Vagina (tissue), 2 donors: ENCODE measurements around the gene CYP46A1. TPM values are rescaled to one million over a fixed set of nuclear protein-coding genes. Genes with fewer than 3 reads are reported as not detected.

Experiments
- DNase-seq, 2 donors: peaks; one replicate each; pipeline ENCODE4 v3.0.0-alpha.2; 2017; ENCODE audit errors: extremely low spot score in 2 of 2
- H3K27ac ChIP-seq: fragments of 200-600 bp; sonication (generic); one replicate; pipeline ENCODE4 v1.5.1; 2019
- H3K27me3 ChIP-seq: fragments of 200-600 bp; sonication (generic); one replicate; pipeline ENCODE4 v1.5.1; 2019
- H3K36me3 ChIP-seq, 2 donors: fragments of 200-600 bp; sonication (generic); one replicate each; pipeline ENCODE4 v1.5.1; 2017 to 2019
- H3K4me1 ChIP-seq: fragments of 200-600 bp; sonication (generic); one replicate; pipeline ENCODE4 v1.5.1; 2019
- H3K4me3 ChIP-seq, 2 donors: fragments of 200-600 bp; sonication (generic); 1 replicate in 1 of 2; 2 replicates in 1 of 2; pipeline ENCODE4 v1.5.1; 2016 to 2019
- H3K9me3 ChIP-seq: fragments of 200-600 bp; sonication (generic); one replicate; pipeline ENCODE4 v1.5.1; 2019
- POLR2A ChIP-seq, 2 donors: fragments of 450-650 bp; IDR thresholded peaks; one replicate each; pipeline ENCODE4 v1.6.1; 2017; ENCODE audit warnings: antibody characterized with exemption in 2 of 2, mild to moderate bottlenecking in 2 of 2, moderate library complexity in 2 of 2
- POLR2AphosphoS5 ChIP-seq, 2 donors: sonication (generic); formaldehyde crosslinking; IDR thresholded peaks; one replicate each; pipeline ENCODE4 v1.9.0; 2017; ENCODE audit warnings: antibody characterized with exemption in 2 of 2, mild to moderate bottlenecking in 2 of 2, low read depth in 1 of 2; ENCODE audit not compliant: insufficient read depth in 1 of 2
- intact Hi-C: fragments of 100-400 bp; cut with DNase I; formaldehyde crosslinking; loops from one replicate; pipeline ENCODE4 v1.15.1; 2023
- total RNA-seq: library from RNA; depleted of rRNA; stranded (reverse); fragments of >200 nt; gene quantifications from one replicate; pipeline ENCODE4 v1.2.3, GENCODE V29; 2016
- TF ChIP-seq, protein P1 (sequence below), 3 experiments: fragments of 450-650 bp in 2 of 3; fragments of 200-600 bp in 1 of 3; sonication (generic) in 1 of 3; IDR thresholded peaks; one replicate each; pipeline ENCODE4 v1.5.1; 2017 to 2019; ENCODE audit warnings: antibody characterized with exemption in 3 of 3, mild to moderate bottlenecking in 2 of 3, moderate library complexity in 2 of 3

CYP46A1 gene
- total RNA-seq, 1 donor from 2014 or later, result 1.2 TPM

DNA sequence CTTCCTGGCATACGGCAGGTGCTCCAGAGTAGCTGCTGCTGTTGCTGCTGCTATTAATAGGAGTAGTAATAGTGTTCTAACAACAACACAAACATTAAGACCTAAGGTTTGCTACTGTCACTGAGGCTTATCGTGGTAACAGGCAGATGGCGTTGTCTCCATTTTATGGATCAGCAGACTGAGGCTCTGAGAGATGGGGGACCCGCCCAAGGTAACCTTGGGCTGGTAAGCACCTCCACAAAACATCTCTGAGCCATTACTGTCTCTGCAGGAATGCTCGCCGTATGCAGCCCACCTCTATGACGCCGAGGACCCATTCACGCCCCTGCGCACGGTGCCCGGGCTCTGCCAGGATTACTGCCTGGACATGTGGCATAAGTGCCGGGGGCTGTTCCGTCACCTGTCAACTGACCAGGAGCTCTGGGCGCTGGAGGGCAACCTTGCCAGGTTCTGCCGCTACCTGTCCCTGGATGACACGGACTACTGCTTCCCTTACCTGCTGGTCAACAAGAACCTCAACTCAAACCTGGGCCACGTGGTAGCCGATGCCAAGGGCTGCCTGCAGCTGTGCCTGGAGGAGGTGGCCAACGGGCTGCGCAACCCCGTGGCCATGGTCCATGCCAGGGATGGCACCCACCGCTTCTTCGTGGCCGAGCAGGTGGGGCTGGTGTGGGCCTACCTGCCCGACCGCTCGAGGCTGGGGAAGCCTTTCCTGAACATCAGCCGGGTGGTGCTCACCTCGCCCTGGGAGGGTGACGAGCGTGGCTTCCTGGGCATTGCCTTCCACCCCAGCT lies 31.9 kb upstream of the CYP46A1 start:
- H3K4me3 ChIP-seq, result no peak overlapping the region
- H3K4me1 ChIP-seq, result peaks cover 7% of the 10 kb centered on the region

DNA sequence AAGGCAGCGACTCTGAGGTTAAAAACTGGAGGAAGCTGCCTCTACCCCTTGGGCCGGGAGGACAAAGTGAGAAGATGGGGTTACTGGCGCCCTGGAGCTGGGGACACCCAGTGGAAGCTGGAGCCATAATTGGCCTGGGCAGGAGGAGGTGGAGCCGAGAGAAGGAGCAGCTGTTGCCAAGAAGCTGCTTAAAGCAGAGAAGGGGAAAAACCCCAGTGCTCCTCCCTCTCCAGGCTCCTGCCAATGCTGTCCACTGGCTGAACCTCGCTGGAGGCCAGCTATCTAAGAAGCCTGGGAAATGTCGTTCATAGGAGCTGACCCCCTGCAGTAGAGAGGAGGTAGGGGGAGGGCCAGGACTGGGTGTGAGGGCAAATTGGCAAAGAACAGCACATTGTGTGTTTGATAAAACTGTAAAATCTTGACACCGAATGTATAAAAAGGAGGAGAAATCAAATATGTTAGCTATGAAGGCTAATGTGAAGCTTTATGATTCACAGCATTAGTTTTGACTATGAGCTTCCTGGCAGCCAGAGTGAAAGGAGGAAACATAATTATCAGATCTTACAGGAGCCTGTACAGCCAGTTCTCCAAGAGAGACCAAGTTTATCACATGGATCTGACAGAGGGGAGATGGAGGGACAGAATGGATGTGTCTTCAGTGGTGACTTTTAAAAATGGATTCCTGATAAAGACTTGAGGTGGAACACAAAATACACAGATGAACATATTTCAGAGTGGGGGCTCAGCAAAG lies 29.7 kb upstream of the CYP46A1 start:
- intact Hi-C loops, result no loop called here
- Histone ChIP-seq H3K9me3 (no peaks in the 10 kb centered on the region), H3K4me1 (peaks cover 10% of the 10 kb centered on the region), H3K27ac (no peak overlapping the region), H3K27me3 (no peaks in the 10 kb centered on the region), H3K4me3 (no peak overlapping the region), H3K36me3 (no peaks in the 10 kb centered on the region)
- DNase-seq, result no peak
- TF ChIP-seq POLR2AphosphoS5 (IDR thresholded peaks at IDR 0.05; ENCODE audit: insufficient read depth in 1 of 2, low read depth in 1 of 2), result no peak
- no peak for TF ChIP-seq POLR2A (IDR thresholded peaks at IDR 0.05)
- TF ChIP-seq, protein P1, sequence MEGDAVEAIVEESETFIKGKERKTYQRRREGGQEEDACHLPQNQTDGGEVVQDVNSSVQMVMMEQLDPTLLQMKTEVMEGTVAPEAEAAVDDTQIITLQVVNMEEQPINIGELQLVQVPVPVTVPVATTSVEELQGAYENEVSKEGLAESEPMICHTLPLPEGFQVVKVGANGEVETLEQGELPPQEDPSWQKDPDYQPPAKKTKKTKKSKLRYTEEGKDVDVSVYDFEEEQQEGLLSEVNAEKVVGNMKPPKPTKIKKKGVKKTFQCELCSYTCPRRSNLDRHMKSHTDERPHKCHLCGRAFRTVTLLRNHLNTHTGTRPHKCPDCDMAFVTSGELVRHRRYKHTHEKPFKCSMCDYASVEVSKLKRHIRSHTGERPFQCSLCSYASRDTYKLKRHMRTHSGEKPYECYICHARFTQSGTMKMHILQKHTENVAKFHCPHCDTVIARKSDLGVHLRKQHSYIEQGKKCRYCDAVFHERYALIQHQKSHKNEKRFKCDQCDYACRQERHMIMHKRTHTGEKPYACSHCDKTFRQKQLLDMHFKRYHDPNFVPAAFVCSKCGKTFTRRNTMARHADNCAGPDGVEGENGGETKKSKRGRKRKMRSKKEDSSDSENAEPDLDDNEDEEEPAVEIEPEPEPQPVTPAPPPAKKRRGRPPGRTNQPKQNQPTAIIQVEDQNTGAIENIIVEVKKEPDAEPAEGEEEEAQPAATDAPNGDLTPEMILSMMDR (IDR thresholded peaks at IDR 0.05), result no peak

More for the DNA sequence above, 31.9 kb upstream of the CYP46A1 start:
- Histone ChIP-seq H3K27me3 (no peaks in the 10 kb centered on the region), H3K27ac (no peak overlapping the region), H3K36me3 (no peaks in the 10 kb centered on the region), H3K9me3 (no peaks in the 10 kb centered on the region)
- TF ChIP-seq, protein P1 (IDR thresholded peaks at IDR 0.05), result no peak
- no peak for TF ChIP-seq POLR2AphosphoS5 (IDR thresholded peaks at IDR 0.05; ENCODE audit: insufficient read depth in 1 of 2, low read depth in 1 of 2)
- no peak for TF ChIP-seq POLR2A (IDR thresholded peaks at IDR 0.05)
- intact Hi-C loops, result no loop called here
- no peak for DNase-seq

- Histone ChIP-seq H3K27ac (no peak overlapping the region), H3K9me3 (no peaks in the 10 kb centered on the region), H3K4me3 (no peak overlapping the region), H3K4me1 (peaks cover 18% of the 10 kb centered on the region), H3K36me3 (no peaks in the 10 kb centered on the region), H3K27me3 (no peaks in the 10 kb centered on the region)
- TF ChIP-seq, protein P1 (IDR thresholded peaks at IDR 0.05), result no peak
- TF ChIP-seq POLR2AphosphoS5 (IDR thresholded peaks at IDR 0.05; ENCODE audit: insufficient read depth in 1 of 2, low read depth in 1 of 2) (no peak), POLR2A (IDR thresholded peaks at IDR 0.05) (no peak)
- no peak for DNase-seq
- intact Hi-C loops, result no loop called here
Measured at GRCh38 chr14:99655521-99655920, 28.6 kb upstream of the CYP46A1 start.

GRCh38 chr14:99656171-99656570 lies 27.9 kb upstream of the CYP46A1 start:
- H3K4me3 ChIP-seq, result no peak overlapping the region
- peaks cover 18% of the 10 kb centered on the region for H3K4me1 ChIP-seq
- no peak overlapping the region for H3K27ac ChIP-seq
- H3K36me3 ChIP-seq, result no peaks in the 10 kb centered on the region
- no peak for DNase-seq
- no peaks in the 10 kb centered on the region for H3K9me3 ChIP-seq
- TF ChIP-seq, protein P1 (IDR thresholded peaks at IDR 0.05), result no peak
- TF ChIP-seq POLR2A (IDR thresholded peaks at IDR 0.05) (no peak), POLR2AphosphoS5 (IDR thresholded peaks at IDR 0.05; ENCODE audit: insufficient read depth in 1 of 2, low read depth in 1 of 2) (no peak)
- intact Hi-C loops, result no loop called here
- no peaks in the 10 kb centered on the region for H3K27me3 ChIP-seq
